GM12878 (cell line): ENCODE measurements around the gene TIFAB. TPM values are rescaled to one million over a fixed set of nuclear protein-coding genes. Genes with fewer than 3 reads are reported as not detected.

ENCODE experiments used
- ATAC-seq: fragments of 200-7000 bp; cut with Tn5 transposase; 3 replicates; pipeline ENCODE4 v1.9.1; 2020; ENCODE audit warnings: mild to moderate bottlenecking, moderate library complexity
- BruUV-seq: library from RNA; stranded (reverse); fragments of 400-500 nt; replicated peaks from 2 replicates; lab custom pipeline; 2021; lab: Mats Ljungman, UMichigan
- CTCF ChIA-PET: fragments of 300-600 bp; sonication (Branson Sonifier 250); formaldehyde crosslinking; extraction: SDS; loops from one replicate; lab custom pipeline; 2021; ENCODE audit warnings: inconsistent platforms; lab: Yijun Ruan, JAX
- POLR2A ChIA-PET: fragments of 350-600 bp; formaldehyde crosslinking; extraction: SDS; loops from one replicate; lab custom pipeline; 2021; ENCODE audit warnings: inconsistent platforms; lab: Charles Lee
- RAD21 ChIA-PET: fragments of 300-600 bp; sonication (Branson Sonifier 250); formaldehyde crosslinking; loops from one replicate; lab custom pipeline; 2023; ENCODE audit warnings: antibody characterized with exemption; ENCODE audit not compliant: unreplicated experiment; lab: Charles Lee
- SMC1A ChIA-PET: fragments of 300-600 bp; sonication (Branson Sonifier 250); formaldehyde crosslinking; loops from one replicate; lab custom pipeline; 2023; ENCODE audit not compliant: unreplicated experiment, uncharacterized antibody; lab: Charles Lee
- DNase-seq: peaks from one replicate; pipeline ENCODE4 v3.0.0-alpha.2; 2011; ENCODE audit warnings: low read depth, low spot score
- FAIRE-seq: peaks from 3 replicates; lab custom pipeline; 2011; peaks lifted over from hg19 to GRCh38; lab: Jason Lieb, UNC
- H2AFZ ChIP-seq: 2 replicates; pipeline ENCODE4 v1.6.0; 2011; ENCODE audit warnings: low read depth, low read length, control low read depth; ENCODE audit not compliant: control insufficient read depth
- H3K27ac ChIP-seq: 2 replicates; pipeline ENCODE4 v1.5.1; 2011; ENCODE audit warnings: control low read depth; ENCODE audit not compliant: control insufficient read depth, insufficient read depth
- H3K27me3 ChIP-seq, 2 experiments: replicated peaks in 1 of 2; 2 replicates each; pipeline versions ENCODE4 v1.6.0 to v1.6.1; 2011; ENCODE audit warnings: low read length in 1 of 2; ENCODE audit not compliant: control insufficient read depth in 2 of 2, insufficient read depth in 2 of 2
- H3K36me3 ChIP-seq, 2 experiments: 2 replicates each; pipeline ENCODE4 v1.5.1; 2011; ENCODE audit warnings: low read length in 1 of 2; ENCODE audit not compliant: control insufficient read depth in 2 of 2, insufficient read depth in 2 of 2
- H3K4me1 ChIP-seq: 2 replicates; pipeline ENCODE4 v1.6.1; 2011; ENCODE audit warnings: mild to moderate bottlenecking, low read length, moderate library complexity, mixed read lengths; ENCODE audit not compliant: control insufficient read depth, insufficient read depth
- H3K4me2 ChIP-seq: 2 replicates; pipeline ENCODE4 v1.6.0; 2011; ENCODE audit warnings: control low read depth; ENCODE audit not compliant: control insufficient read depth, insufficient read depth
- H3K4me3 ChIP-seq: fragments of 200-600 bp; sonication (generic); 2 replicates; pipeline ENCODE4 v1.5.1; 2016
- H3K79me2 ChIP-seq: 2 replicates; pipeline ENCODE4 v1.6.0; 2011; ENCODE audit warnings: low read length; ENCODE audit not compliant: control insufficient read depth, insufficient read depth
- H3K9ac ChIP-seq: 2 replicates; pipeline ENCODE4 v1.8.0; 2011; ENCODE audit warnings: low read length, control low read depth, mixed read lengths; ENCODE audit not compliant: control insufficient read depth, insufficient read depth
- H3K9me3 ChIP-seq: replicated peaks from 3 replicates; pipeline ENCODE4 v1.5.1; 2011; ENCODE audit warnings: mild to moderate bottlenecking, low read length; ENCODE audit not compliant: control insufficient read depth, insufficient read depth
- H4K20me1 ChIP-seq: 2 replicates; pipeline ENCODE4 v1.6.0; 2011; ENCODE audit not compliant: control insufficient read depth, insufficient read depth
- CHD1 ChIP-seq: IDR thresholded peaks from 2 replicates; pipeline ENCODE4 v1.6.1; 2012; ENCODE audit warnings: low read depth, low read length, improper control_type of control experiment
- DPF2 ChIP-seq: fragments of 450-650 bp; IDR thresholded peaks from 2 replicates; pipeline ENCODE4 v1.6.1; 2017; ENCODE audit warnings: mild to moderate bottlenecking
- EED ChIP-seq: sonication (generic); IDR thresholded peaks from 2 replicates; pipeline ENCODE4 v1.6.1; 2016; ENCODE audit warnings: antibody characterized with exemption, low read depth
- IKZF1 ChIP-seq: fragments of 450-650 bp; conservative IDR thresholded peaks from 2 replicates; pipeline ENCODE4 v1.6.1; 2017; ENCODE audit warnings: antibody characterized with exemption, mild to moderate bottlenecking
- IKZF2 ChIP-seq, 2 experiments: fragments of 450-650 bp; IDR thresholded peaks; 2 replicates each; pipeline ENCODE4 v1.6.1; 2017; ENCODE audit warnings: mild to moderate bottlenecking in 2 of 2, moderate library complexity in 2 of 2
- MTA2 ChIP-seq: fragments of 450-650 bp; IDR thresholded peaks from 2 replicates; pipeline ENCODE4 v1.6.1; 2016; ENCODE audit warnings: low read depth, mild to moderate bottlenecking, moderate library complexity
- MYB ChIP-seq: fragments of 150-350 bp; IDR thresholded peaks from 2 replicates; pipeline ENCODE4 v1.6.1; 2014; ENCODE audit warnings: mild to moderate bottlenecking, low read depth, low read length, borderline replicate concordance
- NFIC ChIP-seq: IDR thresholded peaks from 2 replicates; pipeline ENCODE4 v1.6.1; 2012; ENCODE audit warnings: low read depth, mild to moderate bottlenecking, inconsistent platforms, low read length, moderate library complexity
- PAX5 ChIP-seq: IDR thresholded peaks from 2 replicates; pipeline ENCODE4 v1.6.1; 2011; ENCODE audit warnings: low read depth, low read length, borderline replicate concordance
- RFX5 ChIP-seq: IDR thresholded peaks from 2 replicates; pipeline ENCODE4 v1.6.1; 2011; ENCODE audit warnings: low read depth, low read length, improper control_type of control experiment
- RUNX3 ChIP-seq: IDR thresholded peaks from 2 replicates; pipeline ENCODE4 v1.6.1; 2012; ENCODE audit warnings: low read length, inconsistent platforms
- SMARCA5 ChIP-seq: fragments of 450-650 bp; IDR thresholded peaks from 2 replicates; pipeline ENCODE4 v1.6.1; 2017; ENCODE audit warnings: mild to moderate bottlenecking
- SPI1 ChIP-seq: IDR thresholded peaks from 2 replicates; pipeline ENCODE4 v1.6.1; 2011; ENCODE audit warnings: low read depth, mild to moderate bottlenecking, low read length, moderate library complexity, borderline replicate concordance; ENCODE audit not compliant: insufficient read depth
- SREBF1 ChIP-seq: IDR thresholded peaks from 2 replicates; pipeline ENCODE4 v1.6.1; 2012; ENCODE audit warnings: mild to moderate bottlenecking, low read length
- ZNF217 ChIP-seq: fragments of 450-650 bp; IDR thresholded peaks from 2 replicates; pipeline ENCODE4 v1.6.1; 2017; ENCODE audit warnings: antibody characterized with exemption, mild to moderate bottlenecking
- WGBS: methylation state at CpG from one replicate; pipeline ENCODE4 v1.1.6; 2016; ENCODE audit warnings: low lambda C conversion rate; ENCODE audit not compliant: insufficient replicate concordance, insufficient coverage; ENCODE audit errors: missing lambda C conversion rate; 5-methylcytosine and 5-hydroxymethylcytosine counted together
- in situ Hi-C: fragments of 300-500 bp; cut with MboI; formaldehyde crosslinking; loops from 9 replicates; pipeline ENCODE4 v1.14.3; 2018; ENCODE audit warnings: mixed read lengths
- intact Hi-C: fragments of 100-400 bp; cut with micrococcal nuclease; formaldehyde crosslinking; loops from one replicate; pipeline ENCODE4 v1.14.2; 2022; ENCODE audit not compliant: unreplicated experiment
- polyA plus RNA-seq, 11 experiments: library from polyadenylated mRNA; depleted of rRNA in 4 of 11; unstranded in 6 of 11; stranded (reverse) in 5 of 11; fragments of >200 nt; fragmentation: Nextera tagmentation in 4 of 11; fragmentation: Illumina TruSeq in 1 of 11; extraction: Ambion mirVana in 4 of 11; extraction: Trizol in 1 of 11; gene quantifications; 1 replicate in 1 of 11; 2 replicates in 10 of 11; pipeline versions ENCODE4 v1.2.1 to v1.2.3, GENCODE V29; 2011 to 2016; ENCODE audit warnings: inconsistent platforms in 2 of 11, missing spikeins in 2 of 11, low read depth in 1 of 11
- total RNA-seq, 4 experiments: library from RNA; depleted of rRNA in 3 of 4; stranded (reverse); fragments of >200 nt in 3 of 4; fragmentation: Illumina TruSeq in 1 of 4; extraction: Trizol in 1 of 4; gene quantifications; 2 replicates each; pipeline versions ENCODE4 v1.2.1 to v1.2.3, GENCODE V29; 2013 to 2021
- TF ChIP-seq, protein P1 (sequence below): IDR thresholded peaks from 2 replicates; pipeline ENCODE4 v1.6.1; 2011; ENCODE audit warnings: low read depth, mild to moderate bottlenecking, low read length, moderate library complexity, borderline replicate concordance; ENCODE audit errors: extremely low read depth

The TIFAB gene
- total and polyA plus RNA-seq, 10 of the 15 experiments (the other 5 are each of a cell fraction or from before 2014, with no cell fraction given): not detected

DNA sequence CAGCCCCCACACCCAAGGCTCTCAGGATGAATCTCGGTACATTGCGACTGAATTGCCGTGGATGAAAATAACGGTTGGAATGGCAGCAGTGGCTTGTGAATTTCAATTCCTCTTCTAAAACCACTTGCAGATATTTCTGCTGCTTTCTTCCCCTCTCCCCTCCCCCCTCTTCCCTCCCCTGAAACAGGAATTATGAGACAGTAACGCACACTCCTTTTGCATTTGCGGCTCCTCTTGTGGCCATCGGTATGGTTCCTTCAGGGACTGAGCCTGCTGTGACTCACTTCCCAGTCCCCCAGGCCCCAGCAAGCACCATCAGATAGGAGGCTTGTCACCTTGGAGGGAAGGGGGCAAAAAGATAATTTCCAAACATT lies 14.7 kb downstream of the TIFAB start:
- ChIA-PET CTCF (interaction anchor here (4.9 to 5.7 kb wide), 2 partner anchors 11 to 20 kb away, joined by 19 to 48 read pairs; no protein-coding TSS in a partner anchor), POLR2A (no interaction called here), SMC1A (interaction anchor here (1.2 kb wide), 1 partner anchor 20 kb away, joined by 5 read pairs; no protein-coding TSS in a partner anchor), RAD21 (interaction anchor here (1.5 kb wide), 1 partner anchor 13 kb away, joined by 4 read pairs; no protein-coding TSS in a partner anchor)
- H3K27me3 ChIP-seq: no peaks in the 10 kb centered on the region
- H3K9me3 ChIP-seq: no peaks in the 10 kb centered on the region
- H3K4me2 ChIP-seq: peak overlapping the region; percentile 75
- FAIRE-seq: peak; percentile 18
- no peaks in the 10 kb centered on the region for H3K79me2 ChIP-seq
- intact Hi-C loops: no loop called here
- H2AFZ ChIP-seq: peak overlapping the region; percentile 19; the same call in 1 of the 2 replicates
- DNase-seq: no peak
- WGBS: 5% methylated on average over 6 of the region's 7 CpGs
- H3K4me1 ChIP-seq: peaks cover 19% of the 10 kb centered on the region
- no peak overlapping the region; the same call in 1 of the 2 replicates for H3K27ac ChIP-seq
- H3K4me3 ChIP-seq: no peak overlapping the region
- H3K36me3 ChIP-seq: no peaks in the 10 kb centered on the region
- in situ Hi-C loops: no loop called here
- ATAC-seq: peak; percentile 46
- H4K20me1 ChIP-seq: no peaks in the 10 kb centered on the region
- 0 out of 2 replicates have a peak, but pooled peaks have one; percentile 27 for TF ChIP-seq EED
- TF ChIP-seq DPF2: 0 out of 2 replicates have a peak, but pooled peaks have one; percentile 4
- TF ChIP-seq ZNF217: no peak
- TF ChIP-seq RFX5: no peak
- no peak for TF ChIP-seq SREBF1
- TF ChIP-seq NFIC: 0 out of 2 replicates have a peak, but pooled peaks have one; percentile 23
- no peak for TF ChIP-seq CHD1
- TF ChIP-seq RUNX3: peak; percentile 51; the same call in 1 of the 2 replicates
- TF ChIP-seq, protein P1, sequence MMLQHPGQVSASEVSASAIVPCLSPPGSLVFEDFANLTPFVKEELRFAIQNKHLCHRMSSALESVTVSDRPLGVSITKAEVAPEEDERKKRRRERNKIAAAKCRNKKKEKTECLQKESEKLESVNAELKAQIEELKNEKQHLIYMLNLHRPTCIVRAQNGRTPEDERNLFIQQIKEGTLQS: no peak
- TF ChIP-seq PAX5: no peak
- TF ChIP-seq IKZF2 (IDR thresholded peaks at IDR 0.05): peak; percentile 71; a peak in 3 of 4 replicates
- peak; percentile 72 for TF ChIP-seq IKZF1
- no peak for TF ChIP-seq MYB
- TF ChIP-seq SPI1: peak; percentile 57; the same call in 1 of the 2 replicates
- no peak for TF ChIP-seq SMARCA5
- TF ChIP-seq MTA2: peak; percentile 20; the same call in 1 of the 2 replicates
- BruUV-seq: no TSS peak
- no peak overlapping the region for H3K9ac ChIP-seq
